ENCODE data around the gene SAG.
"Not testable (repeated sequence)": the region's sequence is repeated elsewhere in the genome, so short reads cannot be mapped to it uniquely, and the experiment has no call there.

The SAG gene

GRCh38 chr2:233356546-233357308 is 49.1 kb downstream of the SAG start:
- DNase-seq (ENCODE audit: low read depth): no peak

- no peak for DNase-seq (ENCODE audit: low read depth)
Observed at GRCh38 chr2:233358335-233358734, 50.7 kb downstream of the SAG start.

DNA sequence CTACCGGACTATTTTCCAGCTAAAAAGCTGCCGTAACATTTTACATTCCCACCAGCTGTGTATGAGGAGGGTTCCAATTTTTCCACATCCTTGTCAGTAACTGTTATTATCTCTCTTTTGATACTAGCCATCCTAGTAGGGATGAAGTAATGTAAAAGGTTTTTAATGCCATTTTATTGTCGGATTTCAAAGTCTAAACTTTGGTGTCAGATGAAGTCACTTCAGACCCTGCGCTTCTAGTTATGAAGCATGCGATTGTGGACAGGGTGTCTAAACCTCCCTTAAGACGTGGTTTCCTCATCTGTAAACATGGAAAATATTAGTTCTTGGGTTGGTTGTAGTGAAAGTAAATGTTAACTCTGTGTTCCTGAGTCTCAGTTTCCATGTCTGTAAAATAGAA is 51.3 kb downstream of the SAG start:
- no peak for DNase-seq (ENCODE audit: low read depth)

DNA sequence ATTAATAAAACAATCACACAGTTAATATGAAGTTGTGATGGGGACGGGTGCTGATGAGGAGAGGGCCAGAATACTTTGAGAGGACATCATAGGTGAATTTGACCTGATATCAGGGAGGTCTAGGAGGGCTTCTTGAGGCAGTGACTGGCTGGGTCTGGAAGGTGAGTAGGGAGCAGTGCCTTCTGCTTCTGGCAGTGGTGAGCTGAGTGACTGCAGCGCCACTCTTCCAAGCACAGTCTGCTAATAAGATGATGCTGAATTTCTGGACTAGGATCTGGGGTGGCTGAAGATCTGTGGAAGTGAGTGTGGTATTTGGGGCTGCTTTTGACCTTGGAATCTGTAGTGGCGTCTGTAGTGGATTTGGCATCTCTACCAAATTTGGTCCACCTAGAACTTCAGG is 52.2 kb downstream of the SAG start:
- no peak for DNase-seq (ENCODE audit: low read depth)

DNA sequence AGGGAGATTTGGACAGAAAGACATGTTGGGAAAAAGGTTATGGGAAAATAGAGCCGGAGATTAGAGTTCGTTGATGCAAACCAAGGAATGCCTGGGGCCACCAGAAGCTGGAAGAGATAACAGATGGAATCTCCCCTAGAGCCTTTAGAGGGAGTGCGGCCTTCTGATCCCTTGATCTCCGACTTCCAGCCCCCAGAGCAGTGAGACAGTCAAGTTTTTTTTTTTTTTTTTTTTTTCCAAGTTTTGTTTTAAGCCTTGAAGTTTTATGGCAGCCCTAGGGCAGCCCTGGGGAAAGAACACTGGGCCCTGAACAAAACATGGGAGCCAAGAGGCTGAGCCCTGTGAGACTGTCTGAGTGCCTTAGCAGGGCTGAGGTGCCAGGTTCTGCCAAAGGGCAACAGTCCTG is 53.2 kb downstream of the SAG start:
- DNase-seq (ENCODE audit: low read depth): no peak

DNA sequence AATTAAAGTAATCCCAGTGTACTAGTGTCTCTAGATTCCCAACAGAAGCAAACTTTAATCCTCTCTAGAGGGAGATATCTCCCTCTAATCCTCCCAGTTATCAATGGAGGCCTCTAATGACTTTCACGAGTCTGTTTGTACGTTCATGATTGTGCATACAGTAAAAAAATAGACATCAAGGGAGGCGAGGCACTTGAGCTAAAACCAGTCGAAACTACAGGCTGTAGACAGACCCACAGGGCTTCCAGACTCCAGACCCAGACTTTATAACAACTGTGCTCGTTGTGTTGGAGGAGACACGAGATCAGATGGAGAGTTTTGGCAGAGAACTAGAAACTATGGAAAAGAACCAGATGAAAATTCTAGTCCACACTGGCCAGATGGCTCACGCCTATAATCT is 53.7 kb downstream of the SAG start:
- DNase-seq (ENCODE audit: low read depth): no peak

GRCh38 chr2:233362742-233363141 is 55.1 kb downstream of the SAG start:
- DNase-seq (ENCODE audit: low read depth): no peak

GRCh38 chr2:233363744-233364235 is 56.2 kb downstream of the SAG start:
- no peak for DNase-seq (ENCODE audit: low read depth)

GRCh38 chr2:233365861-233366520 is 58.4 kb downstream of the SAG start:
- DNase-seq (ENCODE audit: low read depth): no peak

DNA sequence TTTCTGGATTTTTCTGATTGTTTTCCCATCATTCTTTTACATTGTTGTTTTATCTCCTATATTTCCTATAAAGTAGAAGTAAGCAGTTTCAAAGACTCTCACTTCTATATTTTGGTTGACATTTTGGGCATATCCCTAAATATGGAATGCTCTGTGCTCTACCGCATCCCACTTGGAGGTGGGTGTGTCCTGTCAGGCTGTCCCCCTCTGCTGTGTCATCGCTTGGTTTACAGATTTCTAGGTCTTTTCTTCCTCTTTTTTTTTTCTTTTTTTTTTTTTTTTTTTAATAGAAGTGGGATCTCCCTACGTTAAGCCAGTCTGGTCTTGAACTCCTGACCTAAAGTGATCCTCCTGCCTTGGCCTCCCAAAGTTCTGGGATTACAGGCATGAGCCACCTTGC is 60.0 kb downstream of the SAG start:
- no peak for DNase-seq (ENCODE audit: low read depth)

- no peak for DNase-seq (ENCODE audit: low read depth)
Observed at GRCh38 chr2:233368756-233369155, 61.1 kb downstream of the SAG start.

GRCh38 chr2:233369462-233369861 is 61.8 kb downstream of the SAG start:
- DNase-seq (ENCODE audit: low read depth): no peak

DNA sequence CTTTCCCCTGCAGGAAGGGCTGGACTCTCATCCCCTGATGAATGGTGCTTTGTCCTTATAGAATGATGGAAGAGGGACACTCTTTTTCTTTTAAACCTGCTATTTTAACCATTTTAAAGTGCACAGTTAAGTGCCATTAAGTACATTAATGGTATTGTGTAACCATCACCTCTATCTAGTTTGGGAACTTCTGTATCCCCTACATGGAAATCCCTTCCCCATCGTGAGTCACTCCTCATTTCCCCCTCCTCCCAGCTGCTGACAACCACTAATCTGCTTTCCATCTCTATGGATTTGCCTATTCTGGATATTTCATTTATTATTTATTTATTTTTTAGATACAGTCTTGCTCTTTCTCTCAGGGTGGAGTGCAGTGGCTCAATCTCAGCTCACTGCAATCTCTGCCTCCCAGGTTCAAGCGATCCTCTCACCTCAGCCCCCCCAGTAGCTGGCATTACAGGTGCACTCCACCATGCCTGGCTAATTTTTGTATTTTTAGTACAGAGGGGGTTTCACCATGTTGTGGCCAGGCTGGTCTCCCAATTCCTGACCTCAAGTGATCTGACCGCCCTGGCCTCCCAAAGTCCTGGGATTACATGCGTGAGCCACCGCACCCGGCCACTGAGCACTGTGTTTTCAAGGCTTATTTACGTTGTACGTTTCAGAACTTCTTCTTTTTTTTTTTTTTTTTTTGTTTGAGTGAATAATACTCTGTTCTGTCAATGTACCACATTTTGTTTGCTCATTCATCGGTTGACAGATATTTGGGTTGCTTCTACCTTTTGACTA is 62.5 kb downstream of the SAG start:
- DNase-seq (ENCODE audit: low read depth): no peak

DNA sequence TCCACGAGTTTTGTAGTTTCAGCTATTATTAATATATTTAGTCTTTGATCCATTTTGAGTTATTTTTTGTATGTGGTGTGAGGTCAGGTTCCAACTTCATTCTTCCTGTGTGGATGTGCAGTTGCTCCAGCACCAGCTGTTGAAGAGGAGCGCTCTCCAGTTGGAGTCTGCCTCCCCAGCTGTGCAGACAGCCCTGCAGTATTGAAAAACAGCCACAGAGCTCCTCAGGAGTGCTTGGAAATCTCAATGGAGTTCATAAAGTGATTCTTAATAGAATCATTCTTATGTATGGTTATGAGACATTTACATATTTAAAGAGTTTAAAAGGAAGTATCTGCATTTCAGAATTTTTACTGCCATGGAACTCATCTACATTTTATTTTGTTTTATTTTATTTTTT is 64.0 kb downstream of the SAG start:
- no peak for DNase-seq (ENCODE audit: low read depth)

GRCh38 chr2:233372855-233373254 is 65.2 kb downstream of the SAG start:
- DNase-seq (ENCODE audit: low read depth): no peak

GRCh38 chr2:233373316-233373715 is 65.7 kb downstream of the SAG start:
- no peak for DNase-seq (ENCODE audit: low read depth)

GRCh38 chr2:233374776-233375175 is 67.2 kb downstream of the SAG start:
- not testable (repeated sequence) for DNase-seq (ENCODE audit: low read depth)

GRCh38 chr2:233375490-233376314 is 68.1 kb downstream of the SAG start:
- DNase-seq (ENCODE audit: low read depth): no peak

GRCh38 chr2:233379034-233379433 is 71.4 kb downstream of the SAG start:
- DNase-seq (ENCODE audit: low read depth): no peak

- DNase-seq (ENCODE audit: low read depth): no peak
Observed at GRCh38 chr2:233379441-233379840, 71.8 kb downstream of the SAG start.

DNA sequence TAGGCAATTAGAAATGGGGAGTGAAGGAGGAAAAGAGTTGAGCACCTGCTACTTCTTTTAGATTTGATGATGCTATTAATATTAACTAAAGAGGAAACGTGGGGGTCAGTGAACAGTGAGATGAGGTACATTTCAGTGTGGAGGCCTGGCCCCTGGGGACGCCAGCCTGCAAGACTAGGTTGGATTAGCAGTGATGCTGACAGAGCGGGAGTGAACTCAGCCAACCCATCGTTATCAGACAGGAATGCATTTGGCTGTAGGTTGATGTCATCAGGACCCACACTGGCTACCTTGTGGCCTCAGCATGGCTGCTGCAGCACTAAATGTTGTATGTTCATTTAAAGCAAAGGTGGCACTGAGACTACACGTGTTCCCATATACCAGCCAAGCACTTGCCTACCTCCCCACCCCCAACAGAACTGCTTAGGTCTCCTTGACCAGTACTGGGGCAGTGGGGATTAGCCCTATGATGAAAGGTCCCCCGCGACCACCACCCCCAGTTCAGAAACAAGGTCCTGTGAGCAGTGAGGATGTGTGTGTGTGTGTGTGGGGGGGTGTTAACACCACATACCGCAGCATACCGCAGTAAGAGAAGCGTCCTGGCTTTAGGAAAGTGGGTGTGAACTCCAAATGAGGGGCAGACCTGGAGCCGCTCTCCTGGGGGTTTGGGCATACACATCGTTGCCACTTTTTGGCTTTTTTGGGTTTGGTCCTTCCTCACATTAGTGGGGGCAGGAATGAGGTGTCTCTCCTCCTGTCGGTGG is 72.7 kb downstream of the SAG start:
- no peak for DNase-seq (ENCODE audit: low read depth)
